ENCODE results near the gene SSBP3. TPM values are rescaled to one million over a fixed set of nuclear protein-coding genes. Genes with fewer than 3 reads are reported as not detected.

Gene SSBP3
- total and polyA plus RNA-seq, 9 of the 15 experiments (the other 6 are each of a cell fraction or from before 2014, with no cell fraction given), result 8.7 to 108 (median 33.8) TPM

- TF ChIP-seq RBM17 (IDR thresholded peaks at IDR 0.05; ENCODE audit: borderline replicate concordance, low read depth, low read length), result no peak
- TF ChIP-seq, protein P1, sequence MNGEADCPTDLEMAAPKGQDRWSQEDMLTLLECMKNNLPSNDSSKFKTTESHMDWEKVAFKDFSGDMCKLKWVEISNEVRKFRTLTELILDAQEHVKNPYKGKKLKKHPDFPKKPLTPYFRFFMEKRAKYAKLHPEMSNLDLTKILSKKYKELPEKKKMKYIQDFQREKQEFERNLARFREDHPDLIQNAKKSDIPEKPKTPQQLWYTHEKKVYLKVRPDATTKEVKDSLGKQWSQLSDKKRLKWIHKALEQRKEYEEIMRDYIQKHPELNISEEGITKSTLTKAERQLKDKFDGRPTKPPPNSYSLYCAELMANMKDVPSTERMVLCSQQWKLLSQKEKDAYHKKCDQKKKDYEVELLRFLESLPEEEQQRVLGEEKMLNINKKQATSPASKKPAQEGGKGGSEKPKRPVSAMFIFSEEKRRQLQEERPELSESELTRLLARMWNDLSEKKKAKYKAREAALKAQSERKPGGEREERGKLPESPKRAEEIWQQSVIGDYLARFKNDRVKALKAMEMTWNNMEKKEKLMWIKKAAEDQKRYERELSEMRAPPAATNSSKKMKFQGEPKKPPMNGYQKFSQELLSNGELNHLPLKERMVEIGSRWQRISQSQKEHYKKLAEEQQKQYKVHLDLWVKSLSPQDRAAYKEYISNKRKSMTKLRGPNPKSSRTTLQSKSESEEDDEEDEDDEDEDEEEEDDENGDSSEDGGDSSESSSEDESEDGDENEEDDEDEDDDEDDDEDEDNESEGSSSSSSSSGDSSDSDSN (IDR thresholded peaks at IDR 0.05; ENCODE audit: borderline replicate concordance in 1 of 2, low read depth in 2 of 2, low read length in 2 of 2), result no peak
- TF ChIP-seq, protein P2, sequence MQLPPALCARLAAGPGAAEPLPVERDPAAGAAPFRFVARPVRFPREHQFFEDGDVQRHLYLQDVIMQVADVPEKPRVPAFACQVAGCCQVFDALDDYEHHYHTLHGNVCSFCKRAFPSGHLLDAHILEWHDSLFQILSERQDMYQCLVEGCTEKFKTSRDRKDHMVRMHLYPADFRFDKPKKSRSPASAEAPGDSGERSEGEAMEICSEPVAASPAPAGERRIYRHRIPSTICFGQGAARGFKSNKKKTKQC (CRISPR knock-in tag; IDR thresholded peaks at IDR 0.05), result no peak; the same call in 1 of the 2 replicates
- TF ChIP-seq TARDBP (IDR thresholded peaks at IDR 0.05), result no peak
- 0 out of 4 replicates have a peak, but pooled peaks of 1 of the 2 experiments have one; percentile 11 for TF ChIP-seq MAZ (CRISPR knock-in tag; conservative IDR thresholded peaks at IDR 0.05 in 1 of 2, IDR thresholded peaks at IDR 0.05 in 1 of 2)
- no peak for TF ChIP-seq ETV5 (CRISPR knock-in tag; IDR thresholded peaks at IDR 0.05; ENCODE audit: low read depth)
- TF ChIP-seq GABPB1 (CRISPR knock-in tag; IDR thresholded peaks at IDR 0.05), result peak; percentile 0; the same call in 1 of the 2 replicates
- no peak for TF ChIP-seq SUPT5H (IDR thresholded peaks at IDR 0.05)
- TF ChIP-seq SIN3A (IDR thresholded peaks at IDR 0.05; ENCODE audit: borderline replicate concordance in 2 of 2, control insufficient read depth in 1 of 2, low read depth in 2 of 2, low read length in 2 of 2), result 0 out of 4 replicates have a peak, but pooled peaks of 1 of the 2 experiments have one; percentile 9
- peak in 1 of 2 experiments; percentile 20 for TF ChIP-seq AFF1 (IDR thresholded peaks at IDR 0.05; ENCODE audit: low read depth in 1 of 2, partially characterized antibody in 2 of 2)
- TF ChIP-seq RFX7 (CRISPR knock-in tag; IDR thresholded peaks at IDR 0.05), result no peak
Observed at GRCh38 chr1:54200519-54200997, 205.6 kb downstream of the SSBP3 start (continued).
